Stimulated activated naive CD8-positive, alpha-beta T cell treated with anti-CD3 and anti-CD28 coated beads, Interleukin-15, amount 100 ng/mL, for 72 hours (primary cell): ENCODE measurements around the gene CTPS1.

ENCODE experiments used
- ATAC-seq: fragments of 150-1000 bp; cut with Tn5 transposase; 2 replicates; pipeline ENCODE4 v1.10.0; 2021; ENCODE audit warnings: mild to moderate bottlenecking, moderate library complexity
- DNase-seq, 2 donors: peaks; one replicate each; pipeline ENCODE4 v3.0.0; 2021 to 2022
- H3K27ac Mint-ChIP-seq, 2 donors: one replicate each; pipeline ENCODE4 v1.8.0; 2022; ENCODE audit warnings: mild to moderate bottlenecking in 2 of 2, mixed read lengths in 2 of 2, moderate library complexity in 2 of 2
- H3K27me3 Mint-ChIP-seq: one replicate; pipeline ENCODE4 v1.8.0; 2022; ENCODE audit warnings: mixed read lengths
- H3K4me1 Mint-ChIP-seq: one replicate; pipeline ENCODE4 v1.8.0; 2022; ENCODE audit warnings: mild to moderate bottlenecking, mixed read lengths
- H3K4me3 Mint-ChIP-seq, 2 donors: one replicate each; pipeline ENCODE4 v1.8.0; 2022; ENCODE audit warnings: mild to moderate bottlenecking in 2 of 2, mixed read lengths in 2 of 2, moderate library complexity in 1 of 2
- H3K9me3 Mint-ChIP-seq, 2 donors: one replicate each; pipeline ENCODE4 v1.8.0; 2022; ENCODE audit warnings: mixed read lengths in 2 of 2

CTPS1 gene

GRCh38 chr1:41003640-41004220 is 24.2 kb downstream of the CTPS1 start:
- DNase-seq (peak; percentile 85 to 91), ATAC-seq (peak; percentile 100)
- H3K27me3 Mint-ChIP-seq = no peaks in the 10 kb centered on the region
- H3K9me3 Mint-ChIP-seq = no peaks in the 10 kb centered on the region
- peak overlapping the region in 1 of 2 donors; percentile 31 for H3K27ac Mint-ChIP-seq
- no peak overlapping the region for H3K4me3 Mint-ChIP-seq
- H3K4me1 Mint-ChIP-seq = peaks cover 34% of the 10 kb centered on the region

- no peak overlapping the region for H3K27ac Mint-ChIP-seq
- DNase-seq = no peak
Measured at GRCh38 chr1:41005876-41006275, 26.4 kb downstream of the CTPS1 start.

GRCh38 chr1:41006942-41007865 is 27.7 kb downstream of the CTPS1 start:
- no peaks in the 10 kb centered on the region for H3K9me3 Mint-ChIP-seq
- DNase-seq (no peak), ATAC-seq (no peak)
- H3K4me3 Mint-ChIP-seq = no peak overlapping the region
- no peaks in the 10 kb centered on the region for H3K27me3 Mint-ChIP-seq
- peaks cover 19% of the 10 kb centered on the region for H3K4me1 Mint-ChIP-seq
- H3K27ac Mint-ChIP-seq = peak overlapping the region in 1 of 2 donors; percentile 93

More at GRCh38 chr1:41005876-41006275, 26.4 kb downstream of the CTPS1 start:
- Mint-ChIP-seq H3K4me3 (no peak overlapping the region), H3K9me3 (no peaks in the 10 kb centered on the region), H3K4me1 (peaks cover 29% of the 10 kb centered on the region), H3K27me3 (no peaks in the 10 kb centered on the region)
- ATAC-seq = no peak

GRCh38 chr1:41009466-41009865 is 30.0 kb downstream of the CTPS1 start:
- Mint-ChIP-seq H3K9me3 (no peaks in the 10 kb centered on the region), H3K4me3 (no peak overlapping the region), H3K4me1 (peaks cover 16% of the 10 kb centered on the region), H3K27ac (no peak overlapping the region), H3K27me3 (no peaks in the 10 kb centered on the region)
- DNase-seq (no peak), ATAC-seq (no peak)

GRCh38 chr1:41010345-41010744 is 30.8 kb downstream of the CTPS1 start:
- Mint-ChIP-seq H3K4me3 (no peak overlapping the region), H3K9me3 (no peaks in the 10 kb centered on the region), H3K4me1 (peaks cover 24% of the 10 kb centered on the region), H3K27ac (peak overlapping the region in 1 of 2 donors; percentile 41), H3K27me3 (no peaks in the 10 kb centered on the region)
- ATAC-seq (no peak), DNase-seq (no peak)

- H3K4me1 Mint-ChIP-seq = peaks cover 24% of the 10 kb centered on the region
- H3K4me3 Mint-ChIP-seq = no peak overlapping the region
- no peak for DNase-seq
- H3K27ac Mint-ChIP-seq = no peak overlapping the region
- no peaks in the 10 kb centered on the region for H3K9me3 Mint-ChIP-seq
- ATAC-seq = no peak
- no peaks in the 10 kb centered on the region for H3K27me3 Mint-ChIP-seq
Measured at GRCh38 chr1:41013024-41013423, 33.5 kb downstream of the CTPS1 start.

GRCh38 chr1:41013796-41014195 is 34.3 kb downstream of the CTPS1 start:
- no peak for ATAC-seq
- Mint-ChIP-seq H3K27me3 (no peaks in the 10 kb centered on the region), H3K27ac (peak overlapping the region; percentile 6 to 46), H3K4me3 (no peak overlapping the region), H3K9me3 (no peaks in the 10 kb centered on the region), H3K4me1 (peaks cover 24% of the 10 kb centered on the region)
- no peak for DNase-seq

GRCh38 chr1:41014871-41015270 is 35.4 kb downstream of the CTPS1 start:
- Mint-ChIP-seq H3K4me3 (no peak overlapping the region), H3K9me3 (no peaks in the 10 kb centered on the region)

GRCh38 chr1:41015281-41015896 is 35.9 kb downstream of the CTPS1 start:
- Mint-ChIP-seq H3K4me3 (no peak overlapping the region), H3K27me3 (no peaks in the 10 kb centered on the region), H3K4me1 (peaks cover 32% of the 10 kb centered on the region), H3K9me3 (no peaks in the 10 kb centered on the region), H3K27ac (peak overlapping the region in 1 of 2 donors; percentile 89)
- ATAC-seq = no peak
- DNase-seq = no peak

More at GRCh38 chr1:41014871-41015270, 35.4 kb downstream of the CTPS1 start:
- ATAC-seq (no peak), DNase-seq (no peak)
- H3K4me1 Mint-ChIP-seq = peaks cover 29% of the 10 kb centered on the region
- H3K27ac Mint-ChIP-seq = peak overlapping the region in 1 of 2 donors; percentile 89
- no peaks in the 10 kb centered on the region for H3K27me3 Mint-ChIP-seq

GRCh38 chr1:41015897-41016470 is 36.5 kb downstream of the CTPS1 start:
- DNase-seq (no peak), ATAC-seq (no peak)
- H3K9me3 Mint-ChIP-seq = no peaks in the 10 kb centered on the region
- peak overlapping the region in 1 of 2 donors; percentile 79 for H3K27ac Mint-ChIP-seq
- H3K27me3 Mint-ChIP-seq = no peaks in the 10 kb centered on the region
- no peak overlapping the region for H3K4me3 Mint-ChIP-seq
- peaks cover 37% of the 10 kb centered on the region for H3K4me1 Mint-ChIP-seq

GRCh38 chr1:41017141-41018017 is 37.9 kb downstream of the CTPS1 start:
- H3K4me3 Mint-ChIP-seq = no peak overlapping the region
- no peaks in the 10 kb centered on the region for H3K27me3 Mint-ChIP-seq
- H3K9me3 Mint-ChIP-seq = no peaks in the 10 kb centered on the region
- H3K4me1 Mint-ChIP-seq = peaks cover 47% of the 10 kb centered on the region
- peak overlapping the region in 1 of 2 donors; percentile 78 for H3K27ac Mint-ChIP-seq
- no peak for DNase-seq
- ATAC-seq = no peak

- Mint-ChIP-seq H3K27ac (peak overlapping the region in 1 of 2 donors; percentile 78), H3K27me3 (no peaks in the 10 kb centered on the region), H3K4me1 (peaks cover 42% of the 10 kb centered on the region), H3K9me3 (no peaks in the 10 kb centered on the region), H3K4me3 (no peak overlapping the region)
- no peak for DNase-seq
- no peak for ATAC-seq
Measured at GRCh38 chr1:41018018-41018410, 38.5 kb downstream of the CTPS1 start.

GRCh38 chr1:41019353-41019745 is 39.9 kb downstream of the CTPS1 start:
- peaks cover 42% of the 10 kb centered on the region for H3K4me1 Mint-ChIP-seq
- H3K4me3 Mint-ChIP-seq = no peak overlapping the region
- peak overlapping the region in 1 of 2 donors; percentile 2 for H3K27ac Mint-ChIP-seq
- DNase-seq (no peak), ATAC-seq (no peak)
- H3K9me3 Mint-ChIP-seq = no peaks in the 10 kb centered on the region
- no peaks in the 10 kb centered on the region for H3K27me3 Mint-ChIP-seq

- no peaks in the 10 kb centered on the region for H3K27me3 Mint-ChIP-seq
- no peak for ATAC-seq
- no peak overlapping the region for H3K4me3 Mint-ChIP-seq
- no peaks in the 10 kb centered on the region for H3K9me3 Mint-ChIP-seq
- peak overlapping the region in 1 of 2 donors; percentile 19 for H3K27ac Mint-ChIP-seq
- no peak for DNase-seq
- peaks cover 35% of the 10 kb centered on the region for H3K4me1 Mint-ChIP-seq
Measured at GRCh38 chr1:41020109-41020576, 40.6 kb downstream of the CTPS1 start.

- Mint-ChIP-seq H3K4me3 (no peak overlapping the region), H3K9me3 (no peaks in the 10 kb centered on the region), H3K4me1 (peaks cover 34% of the 10 kb centered on the region), H3K27ac (peak overlapping the region; percentile 59 to 72), H3K27me3 (no peaks in the 10 kb centered on the region)
- DNase-seq = no peak
- peak; percentile 10 for ATAC-seq
Measured at GRCh38 chr1:41020654-41021053, 41.2 kb downstream of the CTPS1 start.
